ENCODE results near the gene TMEM175.

- TF ChIP-seq CTCF (IDR thresholded peaks at IDR 0.05) (no peak), POLR2A (IDR thresholded peaks at IDR 0.05) (no peak), EP300 (IDR thresholded peaks at IDR 0.05) (no peak)
These were observed 71.2 kb downstream of the TMEM175 start for GRCh38 chr4:1003271-1004070.

Data from tibial nerve (tissue), 4 donors.